HepG2 (cell line): ENCODE data around the gene AMBRA1.

ENCODE experiments used
- CEBPB ChIP-seq: IDR thresholded peaks from 2 replicates; pipeline ENCODE4 v1.6.1; 2011; ENCODE audit warnings: low read depth, low read length, improper control_type of control experiment, borderline replicate concordance
- SNAPC5 ChIP-seq: sonication (generic); formaldehyde crosslinking; IDR thresholded peaks from 2 replicates; pipeline ENCODE4 v1.8.1; 2023; ENCODE audit warnings: mild to moderate bottlenecking, missing genetic modification reagents, borderline replicate concordance
- ZNF138 ChIP-seq: sonication (generic); formaldehyde crosslinking; IDR thresholded peaks from 2 replicates; pipeline ENCODE4 v1.5.0; 2020; ENCODE audit warnings: mild to moderate bottlenecking, low read depth, missing genetic modification reagents
- ZNF207 ChIP-seq: fragments of 450-650 bp; IDR thresholded peaks from 2 replicates; pipeline ENCODE4 v1.6.1; 2016; ENCODE audit warnings: antibody characterized with exemption, borderline replicate concordance

- no peak for TF ChIP-seq ZNF138 (CRISPR knock-in tag)
- TF ChIP-seq SNAPC5 (CRISPR knock-in tag): no peak
- no peak for TF ChIP-seq ZNF207
- TF ChIP-seq CEBPB: no peak
Observed at GRCh38 chr11:46363031-46363407, 230.8 kb downstream of the AMBRA1 start.
